KMS-11 (cell line): ENCODE results near the gene MTUS2.

Experiments
- H2AFZ ChIP-seq: fragments of 200-600 bp; sonication (generic); 2 replicates; pipeline ENCODE4 v1.6.1; 2016; ENCODE audit warnings: antibody characterized with exemption, mixed run types, low read depth
- H3K27ac ChIP-seq: fragments of 200-600 bp; sonication (generic); 2 replicates; pipeline ENCODE4 v1.6.1; 2016; ENCODE audit warnings: mild to moderate bottlenecking, mixed run types
- H3K27me3 ChIP-seq: fragments of 200-600 bp; sonication (generic); 2 replicates; pipeline ENCODE4 v1.6.1; 2017; ENCODE audit warnings: mild to moderate bottlenecking, low read depth, mixed run types, moderate library complexity; ENCODE audit not compliant: insufficient read depth
- H3K36me3 ChIP-seq: fragments of 200-600 bp; sonication (generic); 2 replicates; pipeline ENCODE4 v1.6.1; 2017; ENCODE audit warnings: mild to moderate bottlenecking, mixed run types; ENCODE audit not compliant: insufficient read depth
- H3K4me1 ChIP-seq: fragments of 200-600 bp; sonication (generic); 2 replicates; pipeline ENCODE4 v1.6.1; 2016; ENCODE audit warnings: mild to moderate bottlenecking, low read depth, mixed run types; ENCODE audit not compliant: poor library complexity, severe bottlenecking
- H3K4me2 ChIP-seq: fragments of 200-600 bp; sonication (generic); 2 replicates; pipeline ENCODE4 v1.7.0; 2016; ENCODE audit warnings: mild to moderate bottlenecking, mixed run types
- H3K4me3 ChIP-seq: fragments of 200-600 bp; sonication (generic); IDR thresholded peaks from 2 replicates; pipeline ENCODE4 v1.6.1; 2017; ENCODE audit warnings: low read depth, low read length, mixed read lengths; ENCODE audit not compliant: insufficient read depth
- H3K79me2 ChIP-seq: fragments of 200-600 bp; sonication (generic); 2 replicates; pipeline ENCODE4 v1.6.1; 2016; ENCODE audit warnings: low read depth, mixed run types; ENCODE audit not compliant: insufficient read depth
- H3K9ac ChIP-seq: fragments of 200-600 bp; sonication (generic); 2 replicates; pipeline ENCODE4 v1.6.1; 2016; ENCODE audit warnings: mild to moderate bottlenecking, mixed run types
- H4K20me1 ChIP-seq: fragments of 200-600 bp; sonication (generic); 2 replicates; pipeline ENCODE4 v1.6.1; 2016; ENCODE audit warnings: mild to moderate bottlenecking, mixed run types; ENCODE audit not compliant: insufficient read depth
- CTCF ChIP-seq: fragments of 200-600 bp; sonication (generic); conservative IDR thresholded peaks from 2 replicates; pipeline ENCODE4 v1.6.1; 2017; ENCODE audit warnings: low read depth, mild to moderate bottlenecking, antibody characterized with exemption, low read length, moderate library complexity, mixed read lengths

Gene MTUS2

GRCh38 chr13:29050719-29051118, 230.6 kb downstream of the MTUS2 start:
- Histone ChIP-seq H3K4me3 (no peak overlapping the region), H3K79me2 (no peaks in the 10 kb centered on the region), H3K36me3 (no peaks in the 10 kb centered on the region), H3K9ac (no peak overlapping the region), H4K20me1 (no peaks in the 10 kb centered on the region), H3K27me3 (no peaks in the 10 kb centered on the region), H3K27ac (no peak overlapping the region), H3K4me1 (no peaks in the 10 kb centered on the region), H3K4me2 (no peak overlapping the region), H2AFZ (no peak overlapping the region)
- no peak for TF ChIP-seq CTCF

- Histone ChIP-seq H3K36me3 (no peaks in the 10 kb centered on the region), H3K27ac (no peak overlapping the region), H3K9ac (no peak overlapping the region), H2AFZ (no peak overlapping the region), H3K27me3 (no peaks in the 10 kb centered on the region), H3K4me3 (no peak overlapping the region), H4K20me1 (no peaks in the 10 kb centered on the region), H3K4me2 (no peak overlapping the region), H3K79me2 (no peaks in the 10 kb centered on the region), H3K4me1 (no peaks in the 10 kb centered on the region)
- TF ChIP-seq CTCF, result no peak
These were observed 239.7 kb downstream of the MTUS2 start for GRCh38 chr13:29059800-29060199.

- Histone ChIP-seq H4K20me1 (no peaks in the 10 kb centered on the region), H3K9ac (no peak overlapping the region), H3K27me3 (no peaks in the 10 kb centered on the region), H3K36me3 (no peaks in the 10 kb centered on the region), H3K27ac (no peak overlapping the region), H3K79me2 (no peaks in the 10 kb centered on the region), H2AFZ (no peak overlapping the region), H3K4me1 (no peaks in the 10 kb centered on the region), H3K4me2 (no peak overlapping the region), H3K4me3 (no peak overlapping the region)
- no peak for TF ChIP-seq CTCF
These were observed 245.0 kb downstream of the MTUS2 start for GRCh38 chr13:29065142-29065541.

GRCh38 chr13:29067306-29067945, 247.3 kb downstream of the MTUS2 start:
- Histone ChIP-seq H3K4me3 (no peak overlapping the region), H3K36me3 (no peaks in the 10 kb centered on the region), H3K79me2 (no peaks in the 10 kb centered on the region), H3K9ac (no peak overlapping the region), H3K27me3 (no peaks in the 10 kb centered on the region), H3K27ac (no peak overlapping the region), H3K4me2 (no peak overlapping the region), H3K4me1 (no peaks in the 10 kb centered on the region), H4K20me1 (no peaks in the 10 kb centered on the region), H2AFZ (no peak overlapping the region)
- no peak for TF ChIP-seq CTCF
